H1 (cell line): Measurements from ENCODE around the gene PPME1. TPM values are rescaled to one million over a fixed set of nuclear protein-coding genes. Genes with fewer than 3 reads are reported as not detected.

Experiments used
- CTCF ChIA-PET: fragments of 300-600 bp; sonication (Branson Sonifier 250); formaldehyde crosslinking; loops from one replicate; lab custom pipeline; 2021; ENCODE audit not compliant: partially characterized antibody; lab: Charles Lee
- POLR2A ChIA-PET: fragments of 300-600 bp; sonication (Branson Sonifier 250); formaldehyde crosslinking; loops from one replicate; lab custom pipeline; 2021; ENCODE audit warnings: inconsistent platforms; ENCODE audit not compliant: partially characterized antibody; lab: Charles Lee
- DNase-seq, 2 experiments: peaks; one replicate each; pipeline versions ENCODE4 v3.0.0 to v3.0.0-alpha.2; 2010 to 2022; ENCODE audit warnings: low spot score in 2 of 2, low read depth in 1 of 2, mixed read lengths in 1 of 2
- FAIRE-seq: peaks from 2 replicates; lab custom pipeline; 2011; peaks lifted over from hg19 to GRCh38; lab: Jason Lieb, UNC
- H2AFZ ChIP-seq: 2 replicates; pipeline ENCODE4 v1.8.1; 2012; ENCODE audit warnings: low read length, inconsistent platforms
- H2AK5ac ChIP-seq: 2 replicates; pipeline ENCODE4 v1.6.1; 2013; ENCODE audit warnings: low read depth, low read length
- H2BK120ac ChIP-seq: replicated peaks from 2 replicates; pipeline ENCODE3; 2013; ENCODE audit warnings: low read depth, low read length, inconsistent platforms
- H2BK12ac ChIP-seq: 2 replicates; pipeline ENCODE4 v1.6.1; 2013; ENCODE audit warnings: low read depth, low read length
- H2BK15ac ChIP-seq: 2 replicates; pipeline ENCODE4 v1.6.1; 2013; ENCODE audit warnings: low read length
- H2BK20ac ChIP-seq: 2 replicates; pipeline ENCODE4 v1.6.1; 2013; ENCODE audit warnings: low read length
- H2BK5ac ChIP-seq: 2 replicates; pipeline ENCODE4 v1.6.1; 2013; ENCODE audit warnings: low read depth, low read length
- H3K14ac ChIP-seq: 2 replicates; pipeline ENCODE4 v1.6.1; 2013; ENCODE audit warnings: inconsistent platforms; ENCODE audit not compliant: insufficient read length
- H3K18ac ChIP-seq: 2 replicates; pipeline ENCODE4 v1.6.1; 2013; ENCODE audit warnings: low read length; ENCODE audit errors: extremely low read depth
- H3K23ac ChIP-seq: 2 replicates; pipeline ENCODE4 v1.6.1; 2013; ENCODE audit warnings: inconsistent platforms; ENCODE audit not compliant: insufficient read length
- H3K23me2 ChIP-seq: 2 replicates; pipeline ENCODE4 v1.6.1; 2013; ENCODE audit warnings: low read depth, low read length
- H3K27ac ChIP-seq: 2 replicates; pipeline ENCODE4 v1.6.1; 2011; ENCODE audit warnings: low read depth, low read length, inconsistent platforms
- H3K27me3 ChIP-seq, 4 experiments: replicated peaks in 1 of 4; 1 replicate in 1 of 4; 2 replicates in 3 of 4; pipeline versions ENCODE4 v1.6.1 to v1.8.1; 2011 to 2013; ENCODE audit warnings: low read length in 3 of 4, mild to moderate bottlenecking in 3 of 4, inconsistent platforms in 2 of 4, mixed read lengths in 2 of 4, moderate library complexity in 1 of 4; ENCODE audit not compliant: control insufficient read depth in 3 of 4, insufficient read depth in 3 of 4; ENCODE audit errors: extremely low read depth in 1 of 4
- H3K36me3 ChIP-seq, 4 experiments: 2 replicates each; pipeline versions ENCODE4 v1.6.1 to v1.8.1; 2011 to 2013; ENCODE audit warnings: mild to moderate bottlenecking in 4 of 4, low read length in 3 of 4, moderate library complexity in 2 of 4, control low read depth in 1 of 4, inconsistent platforms in 1 of 4; ENCODE audit not compliant: insufficient read depth in 4 of 4, control insufficient read depth in 2 of 4
- H3K4ac ChIP-seq: replicated peaks from 2 replicates; pipeline ENCODE3; 2013; ENCODE audit warnings: low read length, low read depth, mixed read lengths, inconsistent platforms; ENCODE audit not compliant: insufficient read length
- H3K4me1 ChIP-seq, 4 experiments: replicated peaks in 1 of 4; 1 replicate in 1 of 4; 2 replicates in 3 of 4; pipeline versions ENCODE4 v1.6.1 to v1.8.1; 2011 to 2013; ENCODE audit warnings: low read length in 3 of 4, inconsistent platforms in 2 of 4, mixed read lengths in 1 of 4; ENCODE audit not compliant: insufficient read depth in 4 of 4, control insufficient read depth in 3 of 4
- H3K4me2 ChIP-seq, 2 experiments: 2 replicates each; pipeline versions ENCODE4 v1.6.1 to v1.8.1; 2011 to 2013; ENCODE audit warnings: low read depth in 2 of 2, low read length in 2 of 2, control low read depth in 1 of 2, inconsistent platforms in 1 of 2, mild to moderate bottlenecking in 1 of 2; ENCODE audit not compliant: insufficient read depth in 1 of 2
- H3K4me3 ChIP-seq, 4 experiments: fragments of 200-600, 300-600 bp in 1 of 4; sonication (generic), shearing (Covaris generic), sonication (Bioruptor Twin) in 1 of 4; 2 replicates each; pipeline versions ENCODE4 v1.5.1 to v1.8.1; 2011 to 2016; ENCODE audit warnings: low read length in 4 of 4, low read depth in 3 of 4, control low read depth in 2 of 4, inconsistent platforms in 2 of 4, mild to moderate bottlenecking in 2 of 4, mixed read lengths in 1 of 4, moderate library complexity in 1 of 4; ENCODE audit not compliant: insufficient read depth in 2 of 4; ENCODE audit errors: extremely low read depth in 1 of 4
- H3K56ac ChIP-seq: replicated peaks from 2 replicates; pipeline ENCODE3; 2013; ENCODE audit warnings: low read depth, mild to moderate bottlenecking, mixed read lengths, low read length, inconsistent platforms; ENCODE audit not compliant: insufficient read length
- H3K79me1 ChIP-seq: 2 replicates; pipeline ENCODE4 v1.6.1; 2013; ENCODE audit warnings: low read depth, low read length, control low read depth
- H3K79me2 ChIP-seq, 2 experiments: 2 replicates each; pipeline versions ENCODE4 v1.6.1 to v1.8.1; 2012 to 2013; ENCODE audit warnings: low read length in 2 of 2, mild to moderate bottlenecking in 2 of 2, inconsistent platforms in 1 of 2; ENCODE audit not compliant: insufficient read depth in 2 of 2, control insufficient read depth in 1 of 2
- H3K9ac ChIP-seq, 4 experiments: replicated peaks in 1 of 4; 1 replicate in 1 of 4; 2 replicates in 3 of 4; pipeline versions ENCODE4 v1.6.1 to v1.8.1; 2011 to 2013; ENCODE audit warnings: low read depth in 3 of 4, low read length in 3 of 4, control low read depth in 2 of 4, mild to moderate bottlenecking in 2 of 4, moderate library complexity in 2 of 4, inconsistent platforms in 1 of 4; ENCODE audit errors: extremely low read depth in 1 of 4
- H3K9me3 ChIP-seq, 2 experiments: 2 replicates each; pipeline versions ENCODE4 v1.6.1 to v1.8.1; 2012 to 2013; ENCODE audit warnings: mild to moderate bottlenecking in 2 of 2, moderate library complexity in 2 of 2, control low read depth in 1 of 2, inconsistent platforms in 1 of 2, low read depth in 1 of 2, low read length in 1 of 2, mixed read lengths in 1 of 2; ENCODE audit not compliant: insufficient read depth in 2 of 2
- H4K20me1 ChIP-seq, 2 experiments: replicated peaks in 1 of 2; 2 replicates each; pipeline versions ENCODE3 to v1.8.1; 2011 to 2013; ENCODE audit warnings: inconsistent platforms in 2 of 2, low read length in 2 of 2, mild to moderate bottlenecking in 1 of 2; ENCODE audit not compliant: insufficient read depth in 2 of 2, control insufficient read depth in 1 of 2
- H4K5ac ChIP-seq: 2 replicates; pipeline ENCODE4 v1.6.1; 2013; ENCODE audit warnings: low read length, low read depth, mixed read lengths, inconsistent platforms; ENCODE audit not compliant: insufficient read length
- H4K8ac ChIP-seq: 2 replicates; pipeline ENCODE4 v1.8.0; 2013; ENCODE audit warnings: mild to moderate bottlenecking, moderate library complexity, low read length, inconsistent platforms; ENCODE audit not compliant: insufficient read depth; ENCODE audit errors: extremely low read depth
- H4K91ac ChIP-seq: replicated peaks from 2 replicates; pipeline ENCODE3; 2013; ENCODE audit warnings: low read length, mixed read lengths, inconsistent platforms; ENCODE audit not compliant: insufficient read length
- ATF2 ChIP-seq: IDR thresholded peaks from 2 replicates; pipeline ENCODE4 v1.6.1; 2012; ENCODE audit warnings: low read length, inconsistent platforms
- BACH1 ChIP-seq: IDR thresholded peaks from 2 replicates; pipeline ENCODE4 v1.6.1; 2012; ENCODE audit warnings: low read length, improper control_type of control experiment
- BCL11A ChIP-seq, 2 experiments: IDR thresholded peaks; one replicate each; pipeline ENCODE4 v1.6.1; 2011; ENCODE audit warnings: low read depth in 2 of 2, low read length in 2 of 2, mild to moderate bottlenecking in 2 of 2
- CEBPB ChIP-seq: IDR thresholded peaks from 2 replicates; pipeline ENCODE4 v1.6.1; 2012; ENCODE audit warnings: low read depth, low read length
- GTF2F1 ChIP-seq: IDR thresholded peaks from 2 replicates; pipeline ENCODE4 v1.6.1; 2012; ENCODE audit warnings: low read depth, low read length, improper control_type of control experiment, borderline replicate concordance
- HDAC2 ChIP-seq, 2 experiments: fragments of 300-600 bp in 1 of 2; sonication (generic) in 1 of 2; IDR thresholded peaks; 2 replicates each; pipeline ENCODE4 v1.6.1; 2011 to 2012; ENCODE audit warnings: low read depth in 2 of 2, low read length in 2 of 2, mild to moderate bottlenecking in 2 of 2, moderate library complexity in 2 of 2, borderline replicate concordance in 1 of 2, inconsistent platforms in 1 of 2
- POLR2A ChIP-seq, 2 experiments: IDR thresholded peaks; 1 replicate in 1 of 2; 2 replicates in 1 of 2; pipeline ENCODE4 v1.6.1; 2011; ENCODE audit warnings: low read depth in 2 of 2, low read length in 2 of 2, mild to moderate bottlenecking in 2 of 2; ENCODE audit errors: control extremely low read depth in 1 of 2
- SAP30 ChIP-seq: fragments of 300-600 bp; sonication (generic); IDR thresholded peaks from 2 replicates; pipeline ENCODE4 v1.7.1; 2012; ENCODE audit warnings: low read length, moderate library complexity, mild to moderate bottlenecking, inconsistent platforms; ENCODE audit not compliant: insufficient read depth, insufficient replicate concordance
- SIN3A ChIP-seq, 2 experiments: IDR thresholded peaks in 1 of 2; conservative IDR thresholded peaks in 1 of 2; 2 replicates each; pipeline ENCODE4 v1.6.1; 2011 to 2012; ENCODE audit warnings: low read length in 2 of 2, improper control_type of control experiment in 1 of 2, low read depth in 1 of 2, mild to moderate bottlenecking in 1 of 2
- SUZ12 ChIP-seq: fragments of 200-600 bp; sonication (generic); IDR thresholded peaks from 2 replicates; pipeline ENCODE4 v1.6.1; 2012; ENCODE audit warnings: mild to moderate bottlenecking, inconsistent platforms, low read length, moderate library complexity, mixed read lengths
- TAF1 ChIP-seq: IDR thresholded peaks from 2 replicates; pipeline ENCODE4 v1.6.1; 2011; ENCODE audit warnings: mild to moderate bottlenecking, low read depth, low read length
- WGBS, 2 experiments: shearing (Covaris generic) in 1 of 2; methylation state at CpG; one replicate each; pipeline versions ENCODE4 v1.1.6 to v1.1.7; 2013 to 2015; ENCODE audit warnings: low lambda C conversion rate in 2 of 2, mixed read lengths in 2 of 2, inconsistent platforms in 1 of 2, low coverage in 1 of 2, missing lambda C conversion rate in 1 of 2; ENCODE audit not compliant: insufficient replicate concordance in 2 of 2, insufficient coverage in 1 of 2, insufficient read length in 1 of 2; ENCODE audit errors: extremely low coverage in 1 of 2, missing lambda C conversion rate in 1 of 2; 5-methylcytosine and 5-hydroxymethylcytosine counted together
- polyA plus RNA-seq, 7 experiments: library from polyadenylated mRNA; depleted of rRNA in 3 of 7; stranded (reverse) in 5 of 7; unstranded in 2 of 7; fragments of >200 nt in 5 of 7; fragments of 200-250 nt in 2 of 7; gene quantifications; 1 replicate in 5 of 7; 2 replicates in 1 of 7; 4 replicates in 1 of 7; pipeline versions ENCODE4 v1.2.1 to v1.2.3, GENCODE V29; 2011 to 2013; ENCODE audit warnings: missing spikeins in 2 of 7, mixed read lengths in 2 of 7
- total RNA-seq: library from RNA; stranded (reverse); fragmentation: NEBNext Ultra II Directional; extraction: Animal tissue kit (Norgen Biotek cat#: 25700); gene quantifications from 2 replicates; pipeline ENCODE4 v1.2.1, GENCODE V29; 2021
- TF ChIP-seq, protein P1 (sequence below): IDR thresholded peaks from 2 replicates; pipeline ENCODE4 v1.6.1; 2012; ENCODE audit warnings: inconsistent platforms

PPME1 gene
- total and polyA plus RNA-seq, 2 of the 8 experiments (the other 6 are each of a cell fraction or from before 2014, with no cell fraction given) = 55.1 to 64.5 TPM

DNA sequence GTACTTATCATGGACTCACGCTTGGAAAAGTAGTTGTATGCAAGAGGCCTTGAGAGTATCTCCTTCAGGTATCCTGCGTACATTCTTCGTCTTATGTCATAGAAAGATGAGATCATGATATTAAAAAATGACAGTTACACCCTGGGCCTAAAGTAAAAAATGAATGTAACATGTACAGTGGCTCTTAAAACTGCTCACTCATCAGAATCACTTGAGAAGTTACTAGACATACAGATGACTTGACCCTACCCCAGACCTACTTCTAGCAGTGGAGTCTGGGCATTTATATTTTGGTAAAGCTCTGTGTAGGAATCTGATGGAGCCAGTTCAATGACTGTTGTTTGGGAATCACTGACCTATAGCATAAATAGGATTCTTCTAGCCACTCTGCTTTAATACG lies 54.5 kb downstream of the PPME1 start:
- Histone ChIP-seq H3K36me3 (peaks cover 0 to 10% (median 5%) of the 10 kb centered on the region in 4 experiments; a peak in 4 of 8 replicates), H3K79me1 (no peaks in the 10 kb centered on the region), H3K4me2 (no peak overlapping the region), H3K14ac (no peak overlapping the region), H3K4me1 (no peaks in the 10 kb centered on the region), H3K56ac (no peak overlapping the region), H3K79me2 (no peaks in the 10 kb centered on the region), H2BK15ac (no peak overlapping the region), H4K20me1 (peaks cover 0 to 2% of the 10 kb centered on the region in 2 experiments), H3K18ac (no peak overlapping the region), H3K4me3 (no peak overlapping the region), H3K27me3 (no peaks in the 10 kb centered on the region), H2BK120ac (no peak overlapping the region), H4K91ac (no peak overlapping the region), H2BK20ac (no peak overlapping the region), H2BK5ac (no peak overlapping the region), H3K23me2 (no peaks in the 10 kb centered on the region), H2BK12ac (no peak overlapping the region), H3K9me3 (no peaks in the 10 kb centered on the region), H3K27ac (no peak overlapping the region), H4K5ac (no peak overlapping the region), H3K23ac (no peak overlapping the region), H3K9ac (no peak overlapping the region), H2AK5ac (no peak overlapping the region), H2AFZ (no peak overlapping the region), H3K4ac (no peak overlapping the region), H4K8ac (no peak overlapping the region)
- FAIRE-seq (no peak), DNase-seq (no peak)
- ChIA-PET POLR2A (no interaction called here), CTCF (no interaction called here)
- WGBS, 2 experiments = 93% methylated on average over 4 of the region's 4 CpGs; no CpG with 5 or more reads in 1 of the 2 experiments
- TF ChIP-seq CEBPB (no peak), POLR2A (IDR thresholded peaks at IDR 0.05; ENCODE audit: control extremely low read depth in 1 of 2, low read depth in 2 of 2, low read length in 2 of 2) (no peak), SIN3A (conservative IDR thresholded peaks at IDR 0.05 in 1 of 2, IDR thresholded peaks at IDR 0.05 in 1 of 2; ENCODE audit: low read depth in 1 of 2, low read length in 2 of 2) (no peak), BACH1 (no peak), SAP30 (no peak), ATF2 (no peak), GTF2F1 (no peak), TAF1 (no peak), HDAC2 (IDR thresholded peaks at IDR 0.05; ENCODE audit: borderline replicate concordance in 1 of 2, low read depth in 2 of 2, low read length in 2 of 2) (no peak), BCL11A (IDR thresholded peaks at IDR 0.05; ENCODE audit: low read depth in 2 of 2, low read length in 2 of 2) (no peak), SUZ12 (no peak)
- TF ChIP-seq, protein P1, sequence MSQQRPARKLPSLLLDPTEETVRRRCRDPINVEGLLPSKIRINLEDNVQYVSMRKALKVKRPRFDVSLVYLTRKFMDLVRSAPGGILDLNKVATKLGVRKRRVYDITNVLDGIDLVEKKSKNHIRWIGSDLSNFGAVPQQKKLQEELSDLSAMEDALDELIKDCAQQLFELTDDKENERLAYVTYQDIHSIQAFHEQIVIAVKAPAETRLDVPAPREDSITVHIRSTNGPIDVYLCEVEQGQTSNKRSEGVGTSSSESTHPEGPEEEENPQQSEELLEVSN = no peak
